ENCODE results near the gene DVL1. TPM values are rescaled to one million over a fixed set of nuclear protein-coding genes. Genes with fewer than 3 reads are reported as not detected.
A peak's percentile ranks its signal among the peaks of the same experiment; 100 is the strongest.

Gene DVL1
- total and polyA plus RNA-seq, 9 of the 15 experiments (the other 6 are each of a cell fraction or from before 2014, with no cell fraction given), result 0.62 to 135 (median 24.3) TPM

DNA sequence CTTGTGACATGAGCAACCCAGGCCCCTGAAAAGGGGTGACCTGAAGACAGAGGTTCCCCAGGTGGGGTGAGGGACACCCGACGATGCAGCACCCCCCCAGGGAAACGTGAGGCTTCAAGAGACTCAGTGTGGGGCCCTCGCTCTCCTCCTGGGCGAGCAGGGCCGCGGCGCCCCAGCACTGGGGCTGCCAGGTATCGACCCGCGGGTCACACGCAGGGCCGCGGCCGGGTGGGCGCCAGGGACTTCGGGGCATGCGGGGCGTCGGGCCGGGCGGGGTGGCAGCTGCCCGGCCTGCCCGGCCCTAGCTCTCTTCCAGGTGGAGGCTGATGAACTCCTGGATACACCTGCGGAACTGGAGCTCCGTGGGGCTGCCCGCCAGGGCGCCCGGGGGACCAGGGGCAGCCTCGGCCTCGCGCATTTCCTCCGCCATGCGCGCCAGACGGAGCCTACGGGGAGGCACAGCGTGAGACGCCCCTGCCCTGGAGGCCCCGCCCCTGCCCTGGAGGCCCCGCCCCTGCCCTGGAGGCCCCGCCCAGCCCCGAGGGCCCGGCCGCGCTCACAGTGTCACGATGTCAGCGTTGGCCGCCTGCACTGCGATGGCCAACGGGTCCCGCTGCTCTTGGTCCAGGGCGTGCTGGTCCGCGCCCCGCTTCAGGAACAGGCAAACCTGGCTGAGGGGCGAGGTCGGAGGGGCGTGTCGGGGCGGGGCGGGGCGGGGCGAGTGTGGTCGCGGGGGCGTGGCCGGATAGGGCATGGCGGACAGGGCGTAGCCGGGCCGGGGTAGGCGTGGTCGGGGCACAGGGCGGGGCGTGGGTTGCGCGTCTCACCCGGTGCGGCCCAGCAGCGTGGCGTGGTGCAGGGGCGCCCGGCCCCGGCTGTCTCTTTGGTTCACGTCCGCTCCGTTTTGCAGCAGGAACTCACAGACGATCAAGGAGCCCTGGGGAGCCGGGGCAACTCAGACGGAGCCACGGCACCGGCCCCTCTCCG, 55.7 kb downstream of the DVL1 start (continued):
- TF ChIP-seq, protein P1, sequence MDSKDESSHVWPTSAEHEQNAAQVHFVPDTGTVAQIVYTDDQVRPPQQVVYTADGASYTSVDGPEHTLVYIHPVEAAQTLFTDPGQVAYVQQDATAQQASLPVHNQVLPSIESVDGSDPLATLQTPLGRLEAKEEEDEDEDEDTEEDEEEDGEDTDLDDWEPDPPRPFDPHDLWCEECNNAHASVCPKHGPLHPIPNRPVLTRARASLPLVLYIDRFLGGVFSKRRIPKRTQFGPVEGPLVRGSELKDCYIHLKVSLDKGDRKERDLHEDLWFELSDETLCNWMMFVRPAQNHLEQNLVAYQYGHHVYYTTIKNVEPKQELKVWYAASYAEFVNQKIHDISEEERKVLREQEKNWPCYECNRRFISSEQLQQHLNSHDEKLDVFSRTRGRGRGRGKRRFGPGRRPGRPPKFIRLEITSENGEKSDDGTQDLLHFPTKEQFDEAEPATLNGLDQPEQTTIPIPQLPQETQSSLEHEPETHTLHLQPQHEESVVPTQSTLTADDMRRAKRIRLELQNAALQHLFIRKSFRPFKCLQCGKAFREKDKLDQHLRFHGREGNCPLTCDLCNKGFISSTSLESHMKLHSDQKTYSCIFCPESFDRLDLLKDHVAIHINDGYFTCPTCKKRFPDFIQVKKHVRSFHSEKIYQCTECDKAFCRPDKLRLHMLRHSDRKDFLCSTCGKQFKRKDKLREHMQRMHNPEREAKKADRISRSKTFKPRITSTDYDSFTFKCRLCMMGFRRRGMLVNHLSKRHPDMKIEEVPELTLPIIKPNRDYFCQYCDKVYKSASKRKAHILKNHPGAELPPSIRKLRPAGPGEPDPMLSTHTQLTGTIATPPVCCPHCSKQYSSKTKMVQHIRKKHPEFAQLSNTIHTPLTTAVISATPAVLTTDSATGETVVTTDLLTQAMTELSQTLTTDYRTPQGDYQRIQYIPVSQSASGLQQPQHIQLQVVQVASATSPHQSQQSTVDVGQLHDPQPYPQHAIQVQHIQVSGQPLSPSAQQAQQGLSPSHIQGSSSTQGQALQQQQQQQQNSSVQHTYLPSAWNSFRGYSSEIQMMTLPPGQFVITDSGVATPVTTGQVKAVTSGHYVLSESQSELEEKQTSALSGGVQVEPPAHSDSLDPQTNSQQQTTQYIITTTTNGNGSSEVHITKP (IDR thresholded peaks at IDR 0.05; ENCODE audit: partially characterized antibody), result no peak
- TF ChIP-seq, protein P2, sequence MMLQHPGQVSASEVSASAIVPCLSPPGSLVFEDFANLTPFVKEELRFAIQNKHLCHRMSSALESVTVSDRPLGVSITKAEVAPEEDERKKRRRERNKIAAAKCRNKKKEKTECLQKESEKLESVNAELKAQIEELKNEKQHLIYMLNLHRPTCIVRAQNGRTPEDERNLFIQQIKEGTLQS (IDR thresholded peaks at IDR 0.05), result no peak
- TF ChIP-seq, protein P2 (CRISPR knock-in tag; conservative IDR thresholded peaks at IDR 0.05), result no peak
- TF ChIP-seq CBFA2T2 (conservative IDR thresholded peaks at IDR 0.05) (no peak), RFX5 (IDR thresholded peaks at IDR 0.05; ENCODE audit: low read depth, low read length) (no peak), HNRNPK (IDR thresholded peaks at IDR 0.05; ENCODE audit: low read depth, low read length, poor library complexity, severe bottlenecking) (peak; percentile 60), POLR3A (IDR thresholded peaks at IDR 0.05; ENCODE audit: borderline replicate concordance, extremely low read depth, insufficient read depth, insufficient read length) (no peak), CCNT2 (IDR thresholded peaks at IDR 0.05; ENCODE audit: borderline replicate concordance, extremely low read depth, insufficient read length, low read depth, low read length) (peak; percentile 71), MEF2A (IDR thresholded peaks at IDR 0.05; ENCODE audit: control insufficient read depth, low read depth, low read length) (no peak), FIP1L1 (IDR thresholded peaks at IDR 0.05; ENCODE audit: low read depth, low read length, poor library complexity, severe bottlenecking) (no peak), KDM5B (IDR thresholded peaks at IDR 0.05; ENCODE audit: insufficient replicate concordance, low read depth, low read length) (no peak), BCL6 (CRISPR knock-in tag; IDR thresholded peaks at IDR 0.05) (no peak), TAF15 (IDR thresholded peaks at IDR 0.05; ENCODE audit: low read depth, low read length) (no peak)
- TF ChIP-seq, protein P3, sequence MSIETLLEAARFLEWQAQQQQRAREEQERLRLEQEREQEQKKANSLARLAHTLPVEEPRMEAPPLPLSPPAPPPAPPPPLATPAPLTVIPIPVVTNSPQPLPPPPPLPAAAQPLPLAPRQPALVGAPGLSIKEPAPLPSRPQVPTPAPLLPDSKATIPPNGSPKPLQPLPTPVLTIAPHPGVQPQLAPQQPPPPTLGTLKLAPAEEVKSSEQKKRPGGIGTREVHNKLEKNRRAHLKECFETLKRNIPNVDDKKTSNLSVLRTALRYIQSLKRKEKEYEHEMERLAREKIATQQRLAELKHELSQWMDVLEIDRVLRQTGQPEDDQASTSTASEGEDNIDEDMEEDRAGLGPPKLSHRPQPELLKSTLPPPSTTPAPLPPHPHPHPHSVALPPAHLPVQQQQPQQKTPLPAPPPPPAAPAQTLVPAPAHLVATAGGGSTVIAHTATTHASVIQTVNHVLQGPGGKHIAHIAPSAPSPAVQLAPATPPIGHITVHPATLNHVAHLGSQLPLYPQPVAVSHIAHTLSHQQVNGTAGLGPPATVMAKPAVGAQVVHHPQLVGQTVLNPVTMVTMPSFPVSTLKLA (conservative IDR thresholded peaks at IDR 0.05), result peak in 1 of 2 experiments; percentile 72; a peak in 2 of 4 replicates
- TF ChIP-seq, protein P4, sequence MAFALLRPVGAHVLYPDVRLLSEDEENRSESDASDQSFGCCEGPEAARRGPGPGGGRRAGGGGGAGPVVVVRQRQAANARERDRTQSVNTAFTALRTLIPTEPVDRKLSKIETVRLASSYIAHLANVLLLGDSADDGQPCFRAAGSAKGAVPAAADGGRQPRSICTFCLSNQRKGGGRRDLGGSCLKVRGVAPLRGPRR (CRISPR knock-in tag; IDR thresholded peaks at IDR 0.05), result no peak
